SK-N-SH treated with all-trans-retinoic acid at 6 μM for 48 hours (cell line): ENCODE results near the gene IGFN1.

Source experiments
- ATAC-seq: fragments of 200-7000 bp; cut with Tn5 transposase; 3 replicates; pipeline ENCODE4 v1.9.1; 2020; ENCODE audit warnings: mild to moderate bottlenecking, moderate library complexity
- ARNTL ChIP-seq: fragments of 450-650 bp; formaldehyde crosslinking; IDR thresholded peaks from 2 replicates; pipeline ENCODE4 v1.5.0; 2020; ENCODE audit warnings: low read depth, mild to moderate bottlenecking, moderate library complexity, borderline replicate concordance
- BACH2 ChIP-seq: fragments of 250-450 bp; sonication (Bioruptor Pico); IDR thresholded peaks from 2 replicates; pipeline ENCODE4 v1.9.0; 2021; ENCODE audit warnings: mild to moderate bottlenecking, borderline replicate concordance
- CSDC2 ChIP-seq: fragments of 250-450 bp; sonication (Bioruptor Pico); IDR thresholded peaks from 2 replicates; pipeline ENCODE4 v1.5.0; 2020; ENCODE audit warnings: mild to moderate bottlenecking, moderate library complexity
- ESRRG ChIP-seq: fragments of 250-450 bp; sonication (Bioruptor Pico); IDR thresholded peaks from 2 replicates; pipeline ENCODE4 v1.6.1; 2021; ENCODE audit warnings: mild to moderate bottlenecking
- GLIS3 ChIP-seq: fragments of 250-450 bp; sonication (Bioruptor Pico); IDR thresholded peaks from 2 replicates; pipeline ENCODE4 v1.5.0; 2020; ENCODE audit warnings: mild to moderate bottlenecking, moderate library complexity
- ISL1 ChIP-seq: fragments of 250-450 bp; sonication (Bioruptor Pico); IDR thresholded peaks from 2 replicates; pipeline ENCODE4 v2.1.2; 2022; ENCODE audit warnings: mild to moderate bottlenecking, moderate library complexity
- OSR1 ChIP-seq: fragments of 250-450 bp; sonication (Bioruptor Pico); IDR thresholded peaks from 2 replicates; pipeline ENCODE4 v1.8.0; 2022; ENCODE audit warnings: moderate library complexity, mild to moderate bottlenecking, inconsistent platforms
- PPARA ChIP-seq: fragments of 250-450 bp; sonication (Bioruptor Pico); IDR thresholded peaks from 2 replicates; pipeline ENCODE4 v1.5.0; 2020; ENCODE audit warnings: mild to moderate bottlenecking, borderline replicate concordance
- RARB ChIP-seq: fragments of 250-450 bp; sonication (Bioruptor Pico); IDR thresholded peaks from 2 replicates; pipeline ENCODE4 v1.8.0; 2021; ENCODE audit warnings: mild to moderate bottlenecking, moderate library complexity
- SNAI2 ChIP-seq: fragments of 250-450 bp; sonication (Bioruptor Pico); IDR thresholded peaks from 2 replicates; pipeline ENCODE4 v1.5.0; 2020; ENCODE audit warnings: mild to moderate bottlenecking, moderate library complexity
- TOX ChIP-seq: fragments of 250-450 bp; sonication (Bioruptor Pico); IDR thresholded peaks from 2 replicates; pipeline ENCODE4 v1.8.0; 2021; ENCODE audit warnings: mild to moderate bottlenecking, moderate library complexity, borderline replicate concordance
- ZC3H10 ChIP-seq: fragments of 250-450 bp; sonication (Bioruptor Pico); IDR thresholded peaks from 2 replicates; pipeline ENCODE4 v1.5.1; 2021; ENCODE audit warnings: mild to moderate bottlenecking, moderate library complexity
- ZFP3 ChIP-seq: fragments of 250-450 bp; sonication (Bioruptor Pico); IDR thresholded peaks from 2 replicates; pipeline ENCODE4 v1.5.0; 2020; ENCODE audit warnings: mild to moderate bottlenecking, moderate library complexity
- ZFP30 ChIP-seq: fragments of 450-650 bp; formaldehyde crosslinking; IDR thresholded peaks from 2 replicates; pipeline ENCODE4 v1.5.0; 2022; ENCODE audit warnings: mild to moderate bottlenecking, moderate library complexity
- ZNF8 ChIP-seq: fragments of 450-650 bp; formaldehyde crosslinking; IDR thresholded peaks from 2 replicates; pipeline ENCODE4 v1.5.0; 2020; ENCODE audit warnings: mild to moderate bottlenecking, moderate library complexity
- TF ChIP-seq, protein P1 (sequence below): fragments of 250-450 bp; sonication (Bioruptor Pico); IDR thresholded peaks from 2 replicates; pipeline ENCODE4 v1.5.0; 2020; ENCODE audit warnings: mild to moderate bottlenecking, moderate library complexity
- TF ChIP-seq, protein P2 (sequence below): fragments of 250-450 bp; sonication (Bioruptor Pico); IDR thresholded peaks from 2 replicates; pipeline ENCODE4 v1.8.0; 2020; ENCODE audit warnings: mild to moderate bottlenecking, moderate library complexity, borderline replicate concordance
- TF ChIP-seq, protein P3 (sequence below): fragments of 250-450 bp; sonication (Bioruptor Pico); IDR thresholded peaks from 2 replicates; pipeline ENCODE4 v1.5.1; 2020; ENCODE audit warnings: low read depth, mild to moderate bottlenecking, moderate library complexity
- TF ChIP-seq, protein P4 (sequence below): fragments of 250-450 bp; sonication (Bioruptor Pico); IDR thresholded peaks from 2 replicates; pipeline ENCODE4 v1.5.1; 2021; ENCODE audit warnings: mild to moderate bottlenecking, moderate library complexity

IGFN1 gene

DNA sequence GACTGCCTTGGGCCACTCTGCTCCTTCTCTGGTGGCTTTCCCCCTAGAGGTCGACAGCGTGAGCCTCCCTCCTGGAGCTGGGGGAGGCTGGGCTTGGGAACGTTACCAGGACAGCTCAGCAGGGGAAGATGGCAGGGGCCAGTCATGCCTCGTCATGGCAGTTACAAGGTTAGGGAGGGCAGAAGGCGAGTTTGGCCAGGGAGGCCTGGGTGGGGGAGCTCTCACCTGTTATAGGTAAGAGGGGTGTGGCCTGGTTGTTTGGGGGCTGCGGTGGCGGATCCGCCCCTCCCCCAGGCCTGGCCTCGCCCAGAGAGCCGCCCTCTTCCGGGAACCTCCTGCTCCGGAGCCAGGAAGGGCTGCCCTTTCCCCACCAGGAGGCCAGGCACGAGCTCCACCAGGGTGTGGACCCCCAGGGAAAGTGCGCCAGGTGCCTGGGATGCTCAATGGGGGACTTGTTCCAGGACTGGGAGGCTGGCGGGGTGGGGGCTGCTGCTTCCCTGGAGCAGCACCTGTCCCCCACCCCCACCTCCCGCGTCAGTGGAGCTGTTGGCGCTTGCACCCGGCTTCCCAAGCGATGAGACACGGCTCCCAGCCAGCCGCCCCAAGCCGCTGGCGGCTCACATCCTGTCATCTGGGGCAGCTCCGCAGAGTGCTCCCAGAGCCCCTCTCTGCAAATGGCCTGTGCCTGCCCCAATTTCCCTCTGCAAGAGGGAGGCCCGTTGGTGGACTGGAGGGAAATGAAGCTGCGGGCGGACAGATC lies 69.0 kb downstream of the IGFN1 start (continued):
- TF ChIP-seq, protein P1, sequence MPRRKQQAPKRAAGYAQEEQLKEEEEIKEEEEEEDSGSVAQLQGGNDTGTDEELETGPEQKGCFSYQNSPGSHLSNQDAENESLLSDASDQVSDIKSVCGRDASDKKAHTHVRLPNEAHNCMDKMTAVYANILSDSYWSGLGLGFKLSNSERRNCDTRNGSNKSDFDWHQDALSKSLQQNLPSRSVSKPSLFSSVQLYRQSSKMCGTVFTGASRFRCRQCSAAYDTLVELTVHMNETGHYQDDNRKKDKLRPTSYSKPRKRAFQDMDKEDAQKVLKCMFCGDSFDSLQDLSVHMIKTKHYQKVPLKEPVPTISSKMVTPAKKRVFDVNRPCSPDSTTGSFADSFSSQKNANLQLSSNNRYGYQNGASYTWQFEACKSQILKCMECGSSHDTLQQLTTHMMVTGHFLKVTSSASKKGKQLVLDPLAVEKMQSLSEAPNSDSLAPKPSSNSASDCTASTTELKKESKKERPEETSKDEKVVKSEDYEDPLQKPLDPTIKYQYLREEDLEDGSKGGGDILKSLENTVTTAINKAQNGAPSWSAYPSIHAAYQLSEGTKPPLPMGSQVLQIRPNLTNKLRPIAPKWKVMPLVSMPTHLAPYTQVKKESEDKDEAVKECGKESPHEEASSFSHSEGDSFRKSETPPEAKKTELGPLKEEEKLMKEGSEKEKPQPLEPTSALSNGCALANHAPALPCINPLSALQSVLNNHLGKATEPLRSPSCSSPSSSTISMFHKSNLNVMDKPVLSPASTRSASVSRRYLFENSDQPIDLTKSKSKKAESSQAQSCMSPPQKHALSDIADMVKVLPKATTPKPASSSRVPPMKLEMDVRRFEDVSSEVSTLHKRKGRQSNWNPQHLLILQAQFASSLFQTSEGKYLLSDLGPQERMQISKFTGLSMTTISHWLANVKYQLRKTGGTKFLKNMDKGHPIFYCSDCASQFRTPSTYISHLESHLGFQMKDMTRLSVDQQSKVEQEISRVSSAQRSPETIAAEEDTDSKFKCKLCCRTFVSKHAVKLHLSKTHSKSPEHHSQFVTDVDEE = no peak
- no peak for TF ChIP-seq ZNF8 (CRISPR knock-in tag)
- no peak for TF ChIP-seq ZFP30 (CRISPR knock-in tag)
- no peak for TF ChIP-seq CSDC2
- no peak for TF ChIP-seq PPARA (CRISPR knock-in tag)
- no peak for TF ChIP-seq GLIS3 (CRISPR knock-in tag)
- no peak for TF ChIP-seq ZC3H10 (CRISPR knock-in tag)
- TF ChIP-seq, protein P2, sequence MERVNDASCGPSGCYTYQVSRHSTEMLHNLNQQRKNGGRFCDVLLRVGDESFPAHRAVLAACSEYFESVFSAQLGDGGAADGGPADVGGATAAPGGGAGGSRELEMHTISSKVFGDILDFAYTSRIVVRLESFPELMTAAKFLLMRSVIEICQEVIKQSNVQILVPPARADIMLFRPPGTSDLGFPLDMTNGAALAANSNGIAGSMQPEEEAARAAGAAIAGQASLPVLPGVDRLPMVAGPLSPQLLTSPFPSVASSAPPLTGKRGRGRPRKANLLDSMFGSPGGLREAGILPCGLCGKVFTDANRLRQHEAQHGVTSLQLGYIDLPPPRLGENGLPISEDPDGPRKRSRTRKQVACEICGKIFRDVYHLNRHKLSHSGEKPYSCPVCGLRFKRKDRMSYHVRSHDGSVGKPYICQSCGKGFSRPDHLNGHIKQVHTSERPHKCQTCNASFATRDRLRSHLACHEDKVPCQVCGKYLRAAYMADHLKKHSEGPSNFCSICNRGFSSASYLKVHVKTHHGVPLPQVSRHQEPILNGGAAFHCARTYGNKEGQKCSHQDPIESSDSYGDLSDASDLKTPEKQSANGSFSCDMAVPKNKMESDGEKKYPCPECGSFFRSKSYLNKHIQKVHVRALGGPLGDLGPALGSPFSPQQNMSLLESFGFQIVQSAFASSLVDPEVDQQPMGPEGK (CRISPR knock-in tag) = no peak

DNA sequence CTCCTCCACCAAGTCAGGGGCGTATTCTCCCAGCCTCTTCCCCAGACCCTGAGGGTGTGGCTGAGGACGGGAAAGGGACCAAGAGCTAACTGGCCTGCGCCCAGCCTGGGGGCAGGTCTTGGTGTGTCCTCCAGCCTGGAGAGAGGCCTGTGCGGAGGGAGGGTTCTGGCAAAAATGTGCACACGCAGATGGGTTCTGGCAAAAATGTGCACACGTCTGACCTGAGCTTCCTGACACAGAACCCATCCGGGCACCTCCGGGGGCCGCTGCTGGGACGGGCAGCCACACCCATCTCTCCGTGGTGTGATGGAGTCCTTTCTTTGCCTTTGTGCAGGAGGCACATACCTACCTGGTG lies 69.6 kb downstream of the IGFN1 start:
- TF ChIP-seq CSDC2 (no peak), GLIS3 (CRISPR knock-in tag) (no peak), ARNTL (CRISPR knock-in tag) (no peak)
- TF ChIP-seq, protein P1 = no peak
- no peak for ATAC-seq

DNA sequence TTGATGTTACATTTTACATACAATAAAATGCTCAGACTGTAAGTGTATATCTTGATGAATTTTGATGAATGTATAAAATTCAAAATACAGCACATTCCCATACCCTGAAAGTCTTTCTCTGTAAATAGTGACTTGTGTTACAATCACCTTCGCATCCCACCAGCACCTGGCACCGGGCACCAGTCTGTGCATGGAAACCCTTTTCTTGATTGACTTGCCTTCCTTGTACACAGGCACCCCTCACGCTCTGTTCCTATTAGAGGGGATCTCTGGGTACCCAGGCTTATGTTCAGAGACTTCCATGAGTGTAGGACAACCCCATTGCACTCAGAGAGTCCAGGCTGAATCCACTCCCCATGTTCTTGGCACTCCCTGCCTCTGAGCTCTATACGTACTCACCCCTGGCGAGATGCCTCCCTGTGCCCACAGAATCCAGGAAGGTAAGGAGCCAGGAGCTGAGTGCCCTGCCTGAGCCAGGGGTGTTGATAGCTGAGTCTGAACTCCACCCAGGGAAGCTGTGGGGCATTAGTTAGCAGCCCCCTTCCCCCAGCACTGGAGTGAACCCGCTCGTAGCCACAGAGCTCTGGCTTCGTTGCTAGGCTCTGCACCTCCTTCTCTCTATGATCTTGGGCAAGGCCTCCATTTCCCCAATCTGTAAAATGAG lies 70.2 kb downstream of the IGFN1 start:
- no peak for ATAC-seq
- TF ChIP-seq ISL1 (no peak), ESRRG (CRISPR knock-in tag) (no peak), TOX (CRISPR knock-in tag) (no peak), ZNF8 (CRISPR knock-in tag) (no peak), ZFP3 (CRISPR knock-in tag) (no peak), ARNTL (CRISPR knock-in tag) (no peak), SNAI2 (no peak), RARB (no peak), PPARA (CRISPR knock-in tag) (no peak), CSDC2 (no peak), BACH2 (CRISPR knock-in tag) (no peak), OSR1 (CRISPR knock-in tag) (no peak)
- TF ChIP-seq, protein P3, sequence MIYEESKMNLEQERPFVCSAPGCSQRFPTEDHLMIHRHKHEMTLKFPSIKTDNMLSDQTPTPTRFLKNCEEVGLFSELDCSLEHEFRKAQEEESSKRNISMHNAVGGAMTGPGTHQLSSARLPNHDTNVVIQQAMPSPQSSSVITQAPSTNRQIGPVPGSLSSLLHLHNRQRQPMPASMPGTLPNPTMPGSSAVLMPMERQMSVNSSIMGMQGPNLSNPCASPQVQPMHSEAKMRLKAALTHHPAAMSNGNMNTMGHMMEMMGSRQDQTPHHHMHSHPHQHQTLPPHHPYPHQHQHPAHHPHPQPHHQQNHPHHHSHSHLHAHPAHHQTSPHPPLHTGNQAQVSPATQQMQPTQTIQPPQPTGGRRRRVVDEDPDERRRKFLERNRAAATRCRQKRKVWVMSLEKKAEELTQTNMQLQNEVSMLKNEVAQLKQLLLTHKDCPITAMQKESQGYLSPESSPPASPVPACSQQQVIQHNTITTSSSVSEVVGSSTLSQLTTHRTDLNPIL (CRISPR knock-in tag) = no peak
- TF ChIP-seq, protein P4, sequence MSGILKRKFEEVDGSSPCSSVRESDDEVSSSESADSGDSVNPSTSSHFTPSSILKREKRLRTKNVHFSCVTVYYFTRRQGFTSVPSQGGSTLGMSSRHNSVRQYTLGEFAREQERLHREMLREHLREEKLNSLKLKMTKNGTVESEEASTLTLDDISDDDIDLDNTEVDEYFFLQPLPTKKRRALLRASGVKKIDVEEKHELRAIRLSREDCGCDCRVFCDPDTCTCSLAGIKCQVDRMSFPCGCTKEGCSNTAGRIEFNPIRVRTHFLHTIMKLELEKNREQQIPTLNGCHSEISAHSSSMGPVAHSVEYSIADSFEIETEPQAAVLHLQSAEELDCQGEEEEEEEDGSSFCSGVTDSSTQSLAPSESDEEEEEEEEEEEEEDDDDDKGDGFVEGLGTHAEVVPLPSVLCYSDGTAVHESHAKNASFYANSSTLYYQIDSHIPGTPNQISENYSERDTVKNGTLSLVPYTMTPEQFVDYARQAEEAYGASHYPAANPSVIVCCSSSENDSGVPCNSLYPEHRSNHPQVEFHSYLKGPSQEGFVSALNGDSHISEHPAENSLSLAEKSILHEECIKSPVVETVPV (CRISPR knock-in tag) = no peak
- TF ChIP-seq, protein P1 = no peak
